Effector memory CD4-positive, alpha-beta T cell (primary cell): ENCODE results near the gene FBXO2.

ENCODE experiments used
- DNase-seq, 3 donors: peaks; one replicate each; pipeline ENCODE4 v3.0.0-alpha.2; 2020
- H3K27ac ChIP-seq: 2 replicates; pipeline ENCODE4 v1.7.0; 2013; ENCODE audit warnings: mild to moderate bottlenecking, low read length, moderate library complexity; ENCODE audit not compliant: insufficient read depth, poor library complexity, severe bottlenecking
- H3K27me3 ChIP-seq: replicated peaks from 2 replicates; pipeline ENCODE4 v1.7.0; 2013; ENCODE audit warnings: mild to moderate bottlenecking, low read length; ENCODE audit not compliant: insufficient read depth, control insufficient read depth, poor library complexity, severe bottlenecking
- H3K36me3 ChIP-seq: 2 replicates; pipeline ENCODE4 v1.7.0; 2013; ENCODE audit warnings: mild to moderate bottlenecking, low read length, moderate library complexity; ENCODE audit not compliant: control insufficient read depth, insufficient read depth
- H3K4me1 ChIP-seq: 2 replicates; pipeline ENCODE4 v1.7.0; 2013; ENCODE audit warnings: low read length, mild to moderate bottlenecking; ENCODE audit not compliant: control insufficient read depth, insufficient read depth, poor library complexity, severe bottlenecking
- H3K4me3 ChIP-seq: 2 replicates; pipeline ENCODE4 v1.7.0; 2013; ENCODE audit warnings: low read length, low read depth, mild to moderate bottlenecking; ENCODE audit not compliant: insufficient read depth, poor library complexity, severe bottlenecking
- H3K9me3 ChIP-seq: 2 replicates; pipeline ENCODE4 v1.7.0; 2013; ENCODE audit warnings: mild to moderate bottlenecking, low read length, moderate library complexity; ENCODE audit not compliant: control insufficient read depth

The FBXO2 gene

DNA sequence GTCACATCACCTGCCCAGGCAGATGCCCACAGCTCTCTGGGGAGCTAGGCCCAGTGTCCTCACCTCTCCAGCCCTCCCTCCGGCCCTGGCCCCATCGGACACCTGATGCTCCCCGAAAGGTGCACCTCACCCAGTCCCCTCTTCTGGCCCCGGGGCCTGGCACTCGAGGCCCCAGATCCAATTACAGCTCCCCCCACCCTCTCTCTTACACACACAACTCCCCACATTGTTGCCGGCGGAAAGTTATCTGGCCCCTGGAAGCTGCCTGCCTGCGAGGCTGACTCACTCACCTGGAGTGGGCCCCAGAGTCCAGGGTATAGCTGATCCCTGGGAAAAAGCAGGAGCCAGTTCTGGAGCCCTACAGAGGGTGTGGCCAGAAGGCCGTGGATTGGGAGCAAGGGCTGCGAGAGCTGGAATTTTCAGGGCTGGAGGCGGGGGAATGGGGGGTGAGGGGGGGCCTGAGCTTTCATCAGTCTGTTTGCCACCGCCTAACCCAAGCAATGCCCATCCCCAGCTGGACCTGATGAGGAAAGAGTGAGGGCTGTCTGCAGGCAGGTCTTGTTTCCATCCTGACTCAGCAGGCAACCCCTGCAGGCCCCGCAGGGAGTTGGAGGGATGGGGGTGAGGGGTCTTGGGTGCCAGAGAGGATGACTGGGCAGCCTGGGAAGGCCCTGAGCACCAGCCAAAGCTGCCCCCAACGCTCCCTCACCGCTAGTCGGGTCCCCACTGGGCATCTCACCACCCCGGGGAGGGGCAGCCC, 948 bp downstream of the FBXO2 start:
- H3K27me3 ChIP-seq: no peaks in the 10 kb centered on the region
- H3K27ac ChIP-seq: no peak overlapping the region
- no peak for DNase-seq
- no peak overlapping the region for H3K4me3 ChIP-seq
- H3K4me1 ChIP-seq: peaks cover 38% of the 10 kb centered on the region
- no peaks in the 10 kb centered on the region for H3K9me3 ChIP-seq
- H3K36me3 ChIP-seq: peaks cover 5% of the 10 kb centered on the region

DNA sequence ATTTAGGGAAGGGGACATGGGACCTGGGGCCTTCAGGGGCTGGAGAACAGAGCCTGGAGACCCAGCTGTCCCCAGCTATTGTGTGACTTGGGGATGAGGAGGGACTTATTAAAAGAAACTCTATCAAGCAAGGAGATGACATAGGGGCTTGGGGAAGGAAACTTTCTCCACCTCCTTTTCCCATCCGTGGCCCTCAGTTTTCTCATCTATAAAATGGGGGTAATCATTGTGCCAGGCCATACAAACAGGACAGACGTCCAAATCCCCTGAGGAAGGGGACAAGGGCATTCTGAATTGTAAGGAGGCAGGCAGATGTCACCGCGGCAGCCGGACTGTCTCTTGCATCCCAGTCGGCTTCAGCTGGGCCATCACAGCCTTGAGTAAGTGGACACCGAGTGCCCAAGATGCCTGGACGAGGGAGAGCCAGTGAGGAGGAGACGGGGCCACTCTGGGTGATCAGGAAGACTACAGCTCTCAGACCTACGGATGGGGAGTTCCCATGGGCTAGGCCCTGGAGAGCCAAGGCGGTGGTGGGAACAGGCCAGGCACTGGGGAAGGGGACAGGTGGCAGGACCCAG, 1.9 kb downstream of the FBXO2 start:
- Histone ChIP-seq H3K4me1 (peaks cover 38% of the 10 kb centered on the region), H3K27me3 (no peaks in the 10 kb centered on the region)
- DNase-seq: no peak

DNA sequence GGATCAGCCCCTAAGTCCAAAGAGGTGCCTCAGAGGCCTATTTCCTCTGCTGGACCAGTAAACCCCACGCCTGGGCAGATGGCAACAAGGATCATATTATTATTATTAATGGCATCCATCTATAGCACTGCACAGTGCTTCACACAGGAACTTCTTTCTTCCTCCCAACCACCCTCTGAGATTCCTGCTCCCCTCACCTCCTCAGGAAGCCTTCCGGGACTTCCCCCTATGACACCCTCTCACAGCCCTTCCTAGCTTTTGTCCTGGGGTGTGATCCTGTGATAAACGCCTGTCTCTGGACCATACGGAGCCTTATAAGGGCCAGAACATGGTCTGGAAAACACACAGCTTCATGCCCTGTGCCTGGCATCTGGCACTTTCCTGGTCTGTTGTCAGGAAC, 3.2 kb downstream of the FBXO2 start:
- Histone ChIP-seq H3K36me3 (no peaks in the 10 kb centered on the region), H3K27me3 (no peaks in the 10 kb centered on the region), H3K4me1 (peaks cover 36% of the 10 kb centered on the region), H3K4me3 (peak overlapping the region; percentile 25), H3K9me3 (no peaks in the 10 kb centered on the region), H3K27ac (no peak overlapping the region)
- DNase-seq: no peak

More for the DNA sequence above, 1.9 kb downstream of the FBXO2 start:
- Histone ChIP-seq H3K36me3 (no peaks in the 10 kb centered on the region), H3K9me3 (no peaks in the 10 kb centered on the region), H3K4me3 (no peak overlapping the region), H3K27ac (no peak overlapping the region)

DNA sequence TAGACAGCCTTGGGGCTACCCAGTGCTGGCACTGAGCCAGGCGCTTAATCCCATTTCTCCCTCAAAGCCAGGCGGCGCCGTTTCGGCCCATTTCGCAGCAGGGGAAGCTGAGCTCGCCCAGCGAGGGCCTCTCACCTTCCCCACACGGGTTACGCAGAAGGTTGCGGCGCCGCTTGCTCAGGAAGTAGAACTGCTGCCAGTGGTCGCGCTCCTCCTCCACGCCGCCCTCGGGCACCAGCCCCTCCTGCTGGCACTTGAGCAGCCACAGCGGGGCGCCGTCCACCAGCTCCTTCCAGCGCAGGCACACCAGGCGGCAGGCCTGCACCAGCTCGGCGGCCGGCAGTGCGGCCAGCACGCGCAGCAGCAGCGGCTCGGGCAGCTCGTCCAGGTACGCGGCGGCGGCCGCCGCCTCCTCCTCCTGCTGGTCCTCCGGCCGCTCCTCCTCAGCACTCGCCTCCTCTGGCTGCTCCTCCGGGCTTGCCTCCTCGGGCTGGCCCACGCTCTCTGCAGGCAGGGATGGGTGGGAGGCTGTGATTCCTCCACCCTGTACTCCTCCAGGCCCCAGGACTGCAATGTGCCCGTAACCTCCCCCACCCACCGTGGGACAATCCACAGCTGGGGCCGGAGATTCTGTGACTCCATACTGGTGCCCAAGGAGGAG, 3.8 kb downstream of the FBXO2 start:
- Histone ChIP-seq H3K4me3 (peak overlapping the region; percentile 25), H3K36me3 (no peaks in the 10 kb centered on the region), H3K27me3 (no peaks in the 10 kb centered on the region), H3K27ac (no peak overlapping the region), H3K4me1 (peaks cover 31% of the 10 kb centered on the region), H3K9me3 (no peaks in the 10 kb centered on the region)
- peak; percentile 67 for DNase-seq

DNA sequence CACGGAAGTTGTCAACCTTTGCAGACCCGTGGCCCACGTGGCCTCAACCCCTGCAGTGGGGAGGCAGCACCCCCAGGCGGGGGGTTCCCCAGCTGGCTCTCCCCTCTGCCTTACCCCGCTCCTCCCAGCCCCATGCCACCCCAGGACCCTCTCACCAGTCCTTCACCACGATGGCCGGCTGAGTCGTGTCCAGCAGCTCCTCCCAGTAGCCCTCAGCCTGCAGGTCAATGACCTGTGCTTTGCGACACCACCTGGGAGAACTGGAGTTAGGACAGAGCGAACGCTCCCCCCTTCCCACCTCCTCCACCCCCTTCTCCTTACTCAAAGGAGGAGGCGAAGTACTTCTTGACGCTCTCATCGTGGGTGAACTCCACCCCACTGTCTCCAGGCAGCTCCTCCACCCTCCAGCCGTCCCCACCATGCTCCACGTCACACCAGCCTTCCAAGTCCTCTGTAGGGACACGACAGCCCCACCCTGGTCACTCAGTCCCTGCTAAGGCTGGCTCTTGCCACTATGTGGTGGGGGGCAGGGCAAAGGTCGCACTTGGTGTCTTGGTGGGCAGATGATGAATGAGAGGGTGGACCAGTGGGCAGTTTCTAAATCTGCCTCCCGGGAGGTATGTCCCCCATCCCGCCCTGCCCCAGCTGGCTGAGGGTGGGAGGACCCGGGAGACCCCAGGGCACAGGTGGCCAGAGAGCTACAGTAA, 4.5 kb downstream of the FBXO2 start:
- peak overlapping the region; percentile 25 for H3K4me3 ChIP-seq
- H3K9me3 ChIP-seq: no peaks in the 10 kb centered on the region
- H3K27ac ChIP-seq: no peak overlapping the region
- H3K36me3 ChIP-seq: no peaks in the 10 kb centered on the region
- DNase-seq: no peak
- H3K27me3 ChIP-seq: no peaks in the 10 kb centered on the region
- peaks cover 27% of the 10 kb centered on the region for H3K4me1 ChIP-seq

DNA sequence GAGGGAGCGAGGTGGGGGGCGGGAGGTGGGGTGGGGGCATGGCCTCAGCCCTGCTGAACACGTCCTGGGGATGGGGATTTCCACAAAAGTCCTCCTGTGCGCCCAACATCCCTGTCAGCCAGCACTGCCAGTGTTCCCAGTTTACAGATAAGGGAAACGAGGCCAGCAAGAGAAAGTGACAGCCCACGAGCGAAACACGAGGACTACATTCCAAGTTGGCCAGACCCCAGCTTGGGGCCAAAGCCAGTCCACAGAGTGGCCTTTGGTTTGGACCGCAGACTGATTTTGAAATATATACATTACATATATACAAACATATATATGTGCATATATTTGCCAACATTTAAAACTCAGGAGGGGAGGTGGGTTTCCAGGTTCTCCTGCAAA, 5.0 kb downstream of the FBXO2 start:
- Histone ChIP-seq H3K9me3 (no peaks in the 10 kb centered on the region), H3K27me3 (no peaks in the 10 kb centered on the region), H3K4me1 (peaks cover 24% of the 10 kb centered on the region), H3K36me3 (no peaks in the 10 kb centered on the region), H3K27ac (no peak overlapping the region), H3K4me3 (no peak overlapping the region)
- DNase-seq: no peak

DNA sequence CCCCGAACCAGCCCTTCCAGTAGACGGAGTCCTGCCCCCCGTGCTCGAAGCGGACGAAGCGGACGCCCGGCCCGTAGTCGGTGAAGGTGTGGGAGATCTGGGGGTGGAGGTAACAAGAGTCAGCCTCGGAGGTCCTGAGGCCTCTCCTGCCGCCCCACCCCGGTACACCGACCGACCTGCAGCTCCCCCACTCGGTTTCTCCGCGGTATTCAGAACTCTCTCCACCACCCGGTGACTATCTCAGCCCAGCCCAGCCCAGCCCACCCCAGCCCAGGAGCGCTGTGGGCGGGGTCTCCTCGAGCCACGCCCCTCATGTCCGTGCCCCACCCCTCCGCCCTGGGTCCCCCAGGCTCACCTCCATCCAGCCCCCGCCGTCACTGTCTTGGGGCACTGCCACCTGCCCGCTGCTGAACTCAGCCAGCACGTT, 5.5 kb downstream of the FBXO2 start:
- no peaks in the 10 kb centered on the region for H3K36me3 ChIP-seq
- H3K27me3 ChIP-seq: no peaks in the 10 kb centered on the region
- no peak overlapping the region for H3K27ac ChIP-seq
- peak; percentile 23 to 37 (median 36) for DNase-seq
- H3K4me1 ChIP-seq: peaks cover 21% of the 10 kb centered on the region
- H3K4me3 ChIP-seq: no peak overlapping the region
- H3K9me3 ChIP-seq: no peaks in the 10 kb centered on the region

DNA sequence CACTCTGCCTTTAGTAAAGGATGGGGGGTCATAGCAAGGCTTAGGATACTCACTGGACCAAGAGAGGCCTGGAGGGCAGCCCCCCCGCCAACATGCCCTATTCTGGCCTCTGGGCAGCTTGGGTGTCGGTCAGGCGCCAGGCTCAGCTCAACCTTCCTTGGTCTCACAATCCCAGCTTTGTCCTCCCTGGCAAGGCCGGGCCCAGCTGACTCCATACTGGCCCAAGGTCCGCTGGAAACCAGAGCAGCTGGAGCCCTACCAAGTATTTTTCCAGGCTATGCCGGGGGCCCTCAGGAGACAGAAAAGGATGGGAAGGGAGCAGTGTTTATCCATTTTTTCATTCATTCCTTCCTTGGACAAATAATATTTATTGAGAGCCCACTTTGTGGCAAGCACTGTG, 6.2 kb downstream of the FBXO2 start:
- H3K36me3 ChIP-seq: no peaks in the 10 kb centered on the region
- H3K27me3 ChIP-seq: no peaks in the 10 kb centered on the region
- H3K27ac ChIP-seq: no peak overlapping the region
- no peak overlapping the region for H3K4me3 ChIP-seq
- DNase-seq: no peak
- H3K4me1 ChIP-seq: peaks cover 21% of the 10 kb centered on the region
- H3K9me3 ChIP-seq: no peaks in the 10 kb centered on the region

DNA sequence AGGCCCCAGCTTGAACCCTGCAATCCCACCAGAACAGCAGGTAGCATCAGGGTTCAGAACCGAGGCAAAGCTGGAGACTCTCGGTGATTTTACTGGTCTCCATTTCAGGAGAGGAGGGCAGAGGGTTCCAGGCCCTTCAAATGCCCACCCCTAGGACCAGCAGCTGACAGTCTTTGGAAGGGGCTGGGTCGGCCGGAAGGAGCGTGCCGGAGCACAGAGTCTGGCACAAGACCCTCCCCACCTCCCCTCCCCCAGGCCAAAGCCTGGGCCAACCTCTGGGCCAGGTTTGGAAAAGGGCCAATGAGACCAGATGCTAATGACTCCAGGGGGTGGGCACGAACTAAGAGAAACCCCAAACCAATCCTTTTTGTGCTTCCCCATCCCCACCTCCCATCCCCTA, 6.9 kb downstream of the FBXO2 start:
- H3K9me3 ChIP-seq: no peaks in the 10 kb centered on the region
- no peaks in the 10 kb centered on the region for H3K36me3 ChIP-seq
- peaks cover 21% of the 10 kb centered on the region for H3K4me1 ChIP-seq
- H3K27me3 ChIP-seq: no peaks in the 10 kb centered on the region
- H3K27ac ChIP-seq: no peak overlapping the region
- H3K4me3 ChIP-seq: no peak overlapping the region
- no peak for DNase-seq

DNA sequence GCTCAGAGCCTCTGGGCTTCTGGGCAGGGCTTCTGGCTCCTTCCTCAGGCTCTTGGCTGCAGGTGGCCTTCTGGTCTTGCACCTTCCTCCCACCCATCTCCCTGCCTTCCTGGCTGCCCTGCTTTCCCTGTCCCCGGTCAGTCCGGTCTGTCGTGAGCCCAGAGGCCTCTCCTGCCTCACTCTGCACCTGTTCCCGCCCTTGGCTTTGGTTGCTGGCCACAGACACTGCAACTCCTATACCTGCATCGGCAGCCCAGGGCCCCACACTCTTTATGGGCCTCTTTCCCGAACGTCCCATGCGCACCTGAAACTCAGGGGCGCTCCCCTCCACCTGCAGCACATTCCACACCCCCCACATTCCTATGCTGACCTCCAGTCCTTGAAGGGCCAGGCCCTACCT, 7.9 kb downstream of the FBXO2 start:
- DNase-seq: no peak
- Histone ChIP-seq H3K36me3 (no peaks in the 10 kb centered on the region), H3K4me1 (peaks cover 21% of the 10 kb centered on the region), H3K27me3 (no peaks in the 10 kb centered on the region), H3K4me3 (no peak overlapping the region), H3K27ac (no peak overlapping the region), H3K9me3 (no peaks in the 10 kb centered on the region)
